ENCODE measurements around the gene EBI3. TPM values are rescaled to one million over a fixed set of nuclear protein-coding genes. Genes with fewer than 3 reads are reported as not detected.
"Not testable (repeated sequence)": the region's sequence is repeated elsewhere in the genome, so short reads cannot be mapped to it uniquely, and the experiment has no call there.

EBI3 gene
- polyA plus RNA-seq, 1 of the 3 experiments (the other 2 are of a cell fraction): 3.7 TPM

DNA sequence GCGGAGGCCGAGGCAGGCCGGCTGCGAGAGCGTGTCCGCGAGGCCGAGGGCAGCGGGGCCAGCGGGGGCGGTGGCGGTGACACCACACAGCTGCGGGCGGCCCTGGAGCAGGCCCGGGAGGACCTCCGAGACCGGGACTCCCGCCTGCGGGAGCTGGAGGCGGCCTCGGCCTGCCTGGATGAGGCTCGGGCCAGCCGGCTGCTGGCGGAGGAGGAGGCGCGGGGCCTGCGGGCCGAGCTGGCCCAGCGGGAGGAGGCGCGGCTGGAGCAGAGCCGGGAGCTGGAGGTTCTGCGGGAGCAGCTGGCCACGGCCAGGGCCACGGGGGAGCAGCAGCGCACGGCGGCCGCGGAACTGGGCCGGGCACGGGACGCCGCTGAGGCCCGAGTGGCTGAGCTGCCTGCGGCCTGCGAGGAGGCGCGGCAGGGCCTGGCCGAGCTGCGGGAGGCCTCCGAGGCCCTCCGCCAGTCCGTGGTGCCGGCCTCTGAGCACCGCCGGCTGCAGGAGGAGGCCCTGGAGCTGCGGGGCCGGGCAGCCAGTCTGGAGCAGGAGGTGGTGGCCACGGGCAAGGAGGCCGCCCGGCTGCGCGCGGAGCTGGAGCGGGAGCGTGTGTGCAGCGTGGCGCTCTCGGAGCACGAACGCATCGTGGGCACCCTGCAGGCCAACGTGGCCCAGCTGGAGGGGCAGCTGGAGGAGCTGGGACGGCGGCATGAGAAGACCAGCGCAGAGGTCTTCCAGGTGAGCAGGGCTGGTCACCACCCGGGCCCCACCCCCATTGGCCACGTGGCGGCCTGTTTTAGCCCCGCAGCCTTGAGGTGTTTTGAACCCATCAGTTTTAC, 11.7 kb upstream of the EBI3 start:
- no peaks in the 10 kb centered on the region for H3K36me3 ChIP-seq (replicated peaks in 1 of 2; ENCODE audit: control insufficient read depth in 1 of 2, insufficient read depth in 2 of 2, low read length in 1 of 2)
- CTCF ChIA-PET: interaction anchor here (0.9 to 2.7 kb wide), 9 partner anchors 9 to 110 kb away, joined by 3 to 10 read pairs (median 4); no protein-coding TSS in a partner anchor
- peaks cover 9% of the 10 kb centered on the region for H3K27me3 ChIP-seq (ENCODE audit: insufficient read depth)
- no peak overlapping the region for H3K27ac ChIP-seq (ENCODE audit: low read depth in 2 of 2, low read length in 1 of 2)
- no peaks in the 10 kb centered on the region for H3K79me2 ChIP-seq (ENCODE audit: insufficient read depth)
- no peaks in the 10 kb centered on the region for H4K20me1 ChIP-seq (ENCODE audit: insufficient read depth)
- WGBS (ENCODE audit: low lambda C conversion rate): 86% methylated on average over 45 of the region's 81 CpGs
- H3K4me1 ChIP-seq (ENCODE audit: control insufficient read depth in 1 of 2, insufficient read depth in 2 of 2, low read depth in 1 of 2, low read length in 1 of 2): no peaks in the 10 kb centered on the region
- H3K9ac ChIP-seq: no peak overlapping the region
- TF ChIP-seq, protein P1, sequence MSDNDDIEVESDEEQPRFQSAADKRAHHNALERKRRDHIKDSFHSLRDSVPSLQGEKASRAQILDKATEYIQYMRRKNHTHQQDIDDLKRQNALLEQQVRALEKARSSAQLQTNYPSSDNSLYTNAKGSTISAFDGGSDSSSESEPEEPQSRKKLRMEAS (IDR thresholded peaks at IDR 0.05; ENCODE audit: low read depth): no peak
- TF ChIP-seq, protein P2, sequence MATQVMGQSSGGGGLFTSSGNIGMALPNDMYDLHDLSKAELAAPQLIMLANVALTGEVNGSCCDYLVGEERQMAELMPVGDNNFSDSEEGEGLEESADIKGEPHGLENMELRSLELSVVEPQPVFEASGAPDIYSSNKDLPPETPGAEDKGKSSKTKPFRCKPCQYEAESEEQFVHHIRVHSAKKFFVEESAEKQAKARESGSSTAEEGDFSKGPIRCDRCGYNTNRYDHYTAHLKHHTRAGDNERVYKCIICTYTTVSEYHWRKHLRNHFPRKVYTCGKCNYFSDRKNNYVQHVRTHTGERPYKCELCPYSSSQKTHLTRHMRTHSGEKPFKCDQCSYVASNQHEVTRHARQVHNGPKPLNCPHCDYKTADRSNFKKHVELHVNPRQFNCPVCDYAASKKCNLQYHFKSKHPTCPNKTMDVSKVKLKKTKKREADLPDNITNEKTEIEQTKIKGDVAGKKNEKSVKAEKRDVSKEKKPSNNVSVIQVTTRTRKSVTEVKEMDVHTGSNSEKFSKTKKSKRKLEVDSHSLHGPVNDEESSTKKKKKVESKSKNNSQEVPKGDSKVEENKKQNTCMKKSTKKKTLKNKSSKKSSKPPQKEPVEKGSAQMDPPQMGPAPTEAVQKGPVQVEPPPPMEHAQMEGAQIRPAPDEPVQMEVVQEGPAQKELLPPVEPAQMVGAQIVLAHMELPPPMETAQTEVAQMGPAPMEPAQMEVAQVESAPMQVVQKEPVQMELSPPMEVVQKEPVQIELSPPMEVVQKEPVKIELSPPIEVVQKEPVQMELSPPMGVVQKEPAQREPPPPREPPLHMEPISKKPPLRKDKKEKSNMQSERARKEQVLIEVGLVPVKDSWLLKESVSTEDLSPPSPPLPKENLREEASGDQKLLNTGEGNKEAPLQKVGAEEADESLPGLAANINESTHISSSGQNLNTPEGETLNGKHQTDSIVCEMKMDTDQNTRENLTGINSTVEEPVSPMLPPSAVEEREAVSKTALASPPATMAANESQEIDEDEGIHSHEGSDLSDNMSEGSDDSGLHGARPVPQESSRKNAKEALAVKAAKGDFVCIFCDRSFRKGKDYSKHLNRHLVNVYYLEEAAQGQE (IDR thresholded peaks at IDR 0.05; ENCODE audit: low read depth, low read length): no peak
- H2AFZ ChIP-seq (ENCODE audit: low read depth): no peak overlapping the region
- no peak for DNase-seq
- no peaks in the 10 kb centered on the region for H3K9me3 ChIP-seq
- no peak overlapping the region for H3K4me2 ChIP-seq
- H3K9me2 ChIP-seq: no peaks in the 10 kb centered on the region
- peaks cover 5% of the 10 kb centered on the region for H3F3A ChIP-seq (replicated peaks; ENCODE audit: insufficient read depth)
- H3K4me3 ChIP-seq (ENCODE audit: low read depth in 2 of 2, low read length in 1 of 2): no peak overlapping the region
- POLR2A ChIA-PET: interaction anchor here (1.0 kb wide), 1 partner anchor 232 kb away, joined by 3 read pairs; the partner anchor contains the start of gene EEF2

DNA sequence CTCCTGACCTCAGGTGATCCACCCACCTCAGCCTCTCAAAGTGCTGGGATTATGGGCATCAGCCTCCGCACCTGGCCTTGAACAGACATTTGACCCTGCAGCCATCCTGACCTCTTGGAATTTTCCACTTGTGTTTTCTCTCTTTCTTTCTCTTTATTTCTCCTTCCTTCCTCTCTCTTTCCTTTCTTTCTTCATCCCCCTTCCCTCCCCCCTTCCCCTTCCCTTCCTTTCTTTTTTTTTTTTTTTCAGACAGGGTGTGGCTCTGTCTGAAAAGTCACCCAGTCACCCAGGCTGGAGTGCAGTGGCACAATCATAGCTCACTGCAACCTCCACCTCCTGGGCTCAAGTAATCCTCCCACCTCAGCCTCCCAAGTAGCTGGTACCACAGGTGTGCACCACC, 10.8 kb upstream of the EBI3 start:
- not testable (repeated sequence) for H3K9me2 ChIP-seq; H3K27me3 ChIP-seq (ENCODE audit: insufficient read depth); H3K36me3 ChIP-seq (replicated peaks in 1 of 2; ENCODE audit: control insufficient read depth in 1 of 2, insufficient read depth in 2 of 2, low read length in 1 of 2); H3K79me2 ChIP-seq (ENCODE audit: insufficient read depth); H3K27ac ChIP-seq (ENCODE audit: low read depth in 2 of 2, low read length in 1 of 2); H3F3A ChIP-seq (replicated peaks; ENCODE audit: insufficient read depth); H3K9me3 ChIP-seq; H3K4me3 ChIP-seq (ENCODE audit: low read depth in 2 of 2, low read length in 1 of 2); DNase-seq; H4K20me1 ChIP-seq (ENCODE audit: insufficient read depth); H3K4me2 ChIP-seq; H3K4me1 ChIP-seq (ENCODE audit: control insufficient read depth in 1 of 2, insufficient read depth in 2 of 2, low read depth in 1 of 2, low read length in 1 of 2); H3K9ac ChIP-seq; H2AFZ ChIP-seq (ENCODE audit: low read depth)
- POLR2A ChIA-PET: interaction anchor here (1.0 kb wide), 1 partner anchor 233 kb away, joined by 3 read pairs; the partner anchor contains the start of gene EEF2
- 100% methylated on average over 1 of the region's 1 CpG for WGBS (ENCODE audit: low lambda C conversion rate)
- CTCF ChIA-PET: interaction anchor here (1.1 to 2.7 kb wide), 5 partner anchors 10 to 78 kb away, joined by 3 to 10 read pairs (median 5); no protein-coding TSS in a partner anchor

DNA sequence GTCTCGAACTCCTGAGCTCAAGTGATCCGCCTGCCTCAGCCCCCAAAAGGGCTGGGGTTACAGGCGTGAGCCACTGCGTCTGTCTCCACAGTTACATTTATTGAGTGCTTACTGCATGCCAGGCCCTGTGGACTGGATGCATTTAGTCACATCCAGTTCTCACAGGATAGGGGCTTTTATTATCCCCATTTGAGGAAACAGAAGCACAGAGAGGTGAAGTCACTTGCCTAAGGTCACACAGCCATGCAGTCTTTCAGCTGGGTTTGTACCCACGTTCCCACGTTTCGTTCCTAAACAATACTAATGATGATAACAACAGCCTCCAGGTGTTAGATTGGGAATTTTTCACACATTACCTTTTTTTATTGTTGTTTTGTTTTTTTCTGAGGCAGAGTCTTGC, 9.1 kb upstream of the EBI3 start:
- no peak for DNase-seq
- H3K4me1 ChIP-seq (ENCODE audit: control insufficient read depth in 1 of 2, insufficient read depth in 2 of 2, low read depth in 1 of 2, low read length in 1 of 2): no peaks in the 10 kb centered on the region; a peak in 1 of 4 replicates
- no peaks in the 10 kb centered on the region for H3K79me2 ChIP-seq (ENCODE audit: insufficient read depth)
- H2AFZ ChIP-seq (ENCODE audit: low read depth): no peak overlapping the region
- H3K4me2 ChIP-seq: no peak overlapping the region
- no peak overlapping the region for H3K27ac ChIP-seq (ENCODE audit: low read depth in 2 of 2, low read length in 1 of 2)
- POLR2A ChIA-PET: no interaction called here
- H3K9me3 ChIP-seq: no peaks in the 10 kb centered on the region
- no peaks in the 10 kb centered on the region for H3K9me2 ChIP-seq
- WGBS (ENCODE audit: low lambda C conversion rate): 81% methylated on average over 3 of the region's 7 CpGs
- no peaks in the 10 kb centered on the region for H4K20me1 ChIP-seq (ENCODE audit: insufficient read depth)
- no peak overlapping the region for H3K9ac ChIP-seq
- H3F3A ChIP-seq (replicated peaks; ENCODE audit: insufficient read depth): peaks cover 5% of the 10 kb centered on the region
- no peaks in the 10 kb centered on the region for H3K36me3 ChIP-seq (replicated peaks in 1 of 2; ENCODE audit: control insufficient read depth in 1 of 2, insufficient read depth in 2 of 2, low read length in 1 of 2)
- CTCF ChIA-PET: interaction anchor here (1.0 to 2.7 kb wide), 4 partner anchors 12 to 80 kb away, joined by 3 to 8 read pairs (median 4); no protein-coding TSS in a partner anchor
- no peaks in the 10 kb centered on the region; the same call in 1 of the 2 replicates for H3K27me3 ChIP-seq (ENCODE audit: insufficient read depth)
- H3K4me3 ChIP-seq (ENCODE audit: low read depth in 2 of 2, low read length in 1 of 2): no peak overlapping the region
- TF ChIP-seq POLR2AphosphoS5 (IDR thresholded peaks at IDR 0.05; ENCODE audit: low read depth, low read length): no peak

Measured in SK-N-SH (cell line).